ENCODE data around the gene UQCR11.
"Not testable (repeated sequence)": the region's sequence is repeated elsewhere in the genome, so short reads cannot be mapped to it uniquely, and the experiment has no call there.

Gene UQCR11

GRCh38 chr19:1605236-1606137 lies at the start of gene UQCR11:
Gene UQCR11, minus strand, starts transcription at chr19:1605462. Its CDS starts 53 bp downstream, at chr19:1605409.
- peak; percentile 97 for DNase-seq

GRCh38 chr19:1654178-1654792 lies 49.0 kb upstream of the UQCR11 start:
- DNase-seq = no peak

GRCh38 chr19:1653300-1653628 lies 48.0 kb upstream of the UQCR11 start:
- no peak for DNase-seq

DNA sequence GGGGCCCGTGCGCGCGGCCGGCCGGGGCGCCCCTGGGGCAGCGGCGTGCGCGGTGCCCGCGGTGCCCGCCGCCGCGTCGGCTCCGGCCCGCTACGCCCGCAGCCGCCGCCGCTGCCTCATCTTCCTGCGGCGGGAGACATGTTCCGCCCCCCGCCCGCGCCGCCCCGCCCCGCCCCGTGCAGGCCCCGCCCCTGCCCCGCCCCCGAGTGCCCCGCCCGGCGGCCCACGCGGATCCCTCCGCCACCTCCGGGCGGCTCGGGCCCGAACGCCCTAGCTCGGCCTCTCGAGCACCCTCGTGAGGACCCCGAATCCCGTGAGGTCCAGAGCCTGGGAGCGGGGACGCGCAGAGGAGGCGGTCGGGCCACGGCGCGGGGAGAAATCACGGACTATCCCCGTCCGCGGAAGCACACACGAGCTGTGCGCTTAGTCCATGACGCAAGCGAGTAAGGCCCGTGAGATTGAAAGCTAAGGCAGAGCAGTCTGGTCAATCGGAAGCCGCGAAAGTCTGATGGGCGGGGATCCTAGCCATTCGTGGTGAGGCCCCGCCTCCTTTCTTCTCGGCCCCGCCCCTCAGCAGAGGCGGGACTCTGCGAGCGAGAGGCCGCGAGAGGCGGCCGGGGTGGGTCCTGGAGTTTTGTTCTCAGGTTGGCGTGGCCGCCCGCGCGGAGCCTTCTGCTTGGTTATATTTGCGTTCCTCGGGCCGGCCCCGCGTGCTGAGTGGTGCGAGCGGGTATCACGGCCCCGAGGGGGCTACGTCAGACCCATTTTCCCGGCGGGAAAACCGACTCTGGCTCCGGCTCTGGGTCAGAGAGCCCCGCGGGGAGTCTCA lies 47.4 kb upstream of the UQCR11 start, which contains the start of gene TCF3:
TCF3 (minus strand) TSS at position 145 of the 829 bp plus-strand sequence. CDS start 2,367 bp downstream, outside the sequence.
- DNase-seq = peak; percentile 99

- peak; percentile 81 for DNase-seq
These were observed 46.5 kb upstream of the UQCR11 start for GRCh38 chr19:1651568-1652291.

DNA sequence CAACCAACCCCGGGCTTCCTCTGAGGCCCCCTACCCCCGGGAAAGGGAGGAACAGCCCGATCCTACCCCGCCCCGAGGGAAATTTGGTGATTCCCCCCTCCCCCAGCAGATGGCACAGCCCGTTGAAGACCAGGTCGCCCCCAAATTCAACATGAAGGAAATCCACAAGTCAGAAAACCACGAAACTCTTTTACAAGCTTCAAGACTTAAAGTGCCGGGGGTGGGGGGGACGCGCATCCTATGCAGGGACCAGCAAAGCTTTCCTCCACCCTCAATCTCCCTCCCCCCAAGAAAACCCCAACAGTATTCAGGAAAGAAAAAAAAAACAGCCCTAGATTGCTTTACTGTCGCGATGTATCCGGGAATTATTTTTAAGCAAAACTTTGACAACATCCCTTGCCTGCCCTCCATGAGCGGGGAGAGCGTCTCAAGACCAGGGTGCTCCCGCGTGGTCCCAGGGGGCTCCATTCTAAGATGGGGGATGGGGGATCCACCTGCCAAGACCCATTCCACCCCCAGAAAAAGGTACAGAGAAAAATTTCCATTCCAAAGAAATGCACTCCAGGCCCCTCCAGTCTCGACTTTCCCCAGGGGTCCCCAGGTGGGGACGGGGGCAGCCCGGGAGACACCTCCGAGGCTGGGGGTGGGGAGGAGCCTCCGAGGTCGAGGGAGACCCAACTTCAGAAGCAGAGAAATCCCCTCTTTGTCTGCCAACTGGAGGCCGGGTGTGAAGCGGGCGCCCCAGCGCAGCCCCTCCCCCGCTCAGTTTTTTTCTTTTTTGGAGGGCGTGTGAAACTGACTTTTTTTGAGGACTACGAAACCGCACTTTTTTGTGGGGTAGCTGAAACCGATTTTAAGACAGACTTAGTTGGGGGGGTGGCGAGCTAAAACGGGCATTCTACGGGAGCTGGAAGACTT lies 45.6 kb upstream of the UQCR11 start:
- peak; percentile 86 for DNase-seq

DNA sequence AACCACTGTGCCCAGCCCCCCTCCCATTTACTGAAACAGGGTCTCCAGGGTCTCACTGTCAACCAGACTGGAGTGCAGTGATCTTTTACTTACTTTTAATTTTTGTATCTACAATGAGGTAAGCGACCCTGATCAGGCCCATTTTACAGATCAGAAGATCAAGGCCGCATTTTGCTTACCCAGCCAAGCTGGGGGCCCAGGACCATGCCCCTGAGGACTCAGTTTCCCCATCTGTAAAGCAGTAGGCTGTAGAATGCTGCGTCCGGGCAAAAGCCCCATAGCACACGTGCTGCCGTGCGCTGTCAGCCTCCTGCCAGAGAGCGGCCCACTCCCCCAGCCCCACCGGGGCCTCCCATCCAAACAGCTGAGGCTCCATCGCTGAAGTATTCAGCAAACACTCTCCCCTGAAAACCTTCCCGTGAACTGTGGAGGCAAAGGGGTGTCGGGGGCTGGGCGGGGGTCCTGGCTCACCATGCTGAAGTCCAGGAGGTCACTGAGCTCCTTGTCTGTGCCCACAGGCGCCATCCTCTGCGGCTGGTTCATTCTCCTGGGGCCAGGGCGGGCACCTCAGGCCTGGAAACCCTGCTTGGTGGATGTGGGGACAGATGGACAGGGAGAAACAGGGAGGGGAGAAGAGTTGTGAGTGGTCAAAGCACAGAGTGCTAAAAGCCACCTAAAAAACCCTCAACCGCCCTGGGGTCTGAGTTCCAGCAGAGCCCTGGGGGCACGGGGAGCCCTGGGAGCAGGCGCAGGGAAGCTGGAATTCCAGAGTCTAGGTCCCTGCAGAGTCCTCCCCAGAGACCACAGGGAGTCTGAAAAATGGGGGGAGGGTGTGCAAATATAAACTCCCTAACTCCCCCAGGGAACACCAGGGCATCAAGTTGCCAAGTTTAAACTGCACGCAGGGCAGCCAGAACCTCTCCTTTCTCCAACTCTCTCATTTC lies 44.7 kb upstream of the UQCR11 start:
- DNase-seq = no peak

DNA sequence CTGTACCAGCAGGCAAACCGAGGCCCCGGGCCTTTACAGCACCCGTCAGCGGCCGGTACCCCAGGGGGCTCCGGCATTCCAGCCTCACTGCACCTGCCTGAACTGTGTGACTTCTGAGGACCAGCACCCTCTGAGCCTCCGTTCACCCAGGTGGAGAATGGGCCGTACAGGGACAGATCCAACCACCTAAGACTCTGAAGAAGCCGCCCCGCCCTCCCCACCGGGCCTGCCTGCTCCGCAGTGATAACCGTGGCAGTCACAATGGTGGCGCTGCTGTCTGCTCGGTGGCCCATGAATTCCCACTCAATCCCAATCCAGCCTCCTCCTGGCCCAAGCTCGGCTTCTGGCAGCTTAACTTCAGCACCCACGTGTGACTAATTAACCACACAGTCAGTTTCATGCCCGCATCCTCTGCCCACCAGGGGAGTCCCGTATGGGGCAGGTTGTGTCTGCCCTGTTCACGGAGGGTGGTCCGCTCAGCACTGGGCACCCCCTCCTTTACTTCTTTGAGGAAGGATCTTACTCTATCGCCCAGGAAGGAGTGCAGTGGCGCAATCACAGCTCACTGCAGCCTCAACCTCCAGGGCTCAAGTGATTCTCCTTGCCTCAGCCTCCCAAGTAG lies 43.8 kb upstream of the UQCR11 start:
- no peak for DNase-seq

GRCh38 chr19:1648459-1648849 lies 43.2 kb upstream of the UQCR11 start:
- DNase-seq = no peak

DNA sequence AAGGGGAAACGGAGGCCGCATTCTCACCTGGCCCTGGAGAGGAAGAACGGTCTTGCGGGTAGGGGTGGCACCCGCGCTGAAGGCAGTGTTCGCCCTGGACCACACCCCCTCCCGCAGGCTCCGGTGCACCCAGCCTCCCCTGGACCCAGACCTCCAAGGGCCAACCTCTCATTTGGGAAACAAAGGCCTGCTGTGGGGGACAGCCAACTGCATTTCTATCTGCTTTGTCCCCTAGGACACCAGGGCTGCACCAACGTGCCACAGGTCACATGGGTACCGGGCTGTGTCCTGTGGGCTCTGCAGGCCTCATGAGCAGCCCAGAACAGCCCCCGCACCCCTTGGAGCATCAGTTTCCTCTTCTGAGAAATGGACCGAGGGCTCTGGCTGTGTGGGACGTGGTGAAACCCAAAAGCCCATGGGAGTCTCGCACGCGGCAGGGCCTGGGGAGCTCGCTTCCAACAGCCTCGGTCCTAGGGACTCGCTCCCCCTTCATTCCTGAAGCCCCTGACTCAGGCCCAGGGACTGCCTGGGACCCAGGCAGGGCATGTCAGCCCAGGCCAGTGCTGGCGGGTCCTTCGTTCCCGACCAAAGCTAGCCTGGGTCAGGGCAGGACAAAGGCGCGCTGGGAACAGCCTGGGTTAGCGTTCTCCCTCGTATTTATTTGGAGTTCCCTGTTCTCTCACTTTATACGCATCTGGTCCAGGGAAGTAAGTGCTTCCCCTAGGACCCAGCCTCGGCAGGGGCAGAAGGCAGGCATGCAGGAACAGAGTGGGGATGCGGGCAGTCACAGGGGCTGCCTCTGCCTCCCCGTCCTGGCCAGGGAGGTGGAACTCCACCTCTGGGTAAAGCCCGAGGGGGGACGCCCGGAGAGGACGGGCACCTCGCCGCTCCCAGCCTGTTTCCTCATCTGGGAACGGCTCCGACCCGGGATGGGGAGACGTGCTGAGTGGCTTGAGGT lies 42.5 kb upstream of the UQCR11 start:
- no peak for DNase-seq

DNA sequence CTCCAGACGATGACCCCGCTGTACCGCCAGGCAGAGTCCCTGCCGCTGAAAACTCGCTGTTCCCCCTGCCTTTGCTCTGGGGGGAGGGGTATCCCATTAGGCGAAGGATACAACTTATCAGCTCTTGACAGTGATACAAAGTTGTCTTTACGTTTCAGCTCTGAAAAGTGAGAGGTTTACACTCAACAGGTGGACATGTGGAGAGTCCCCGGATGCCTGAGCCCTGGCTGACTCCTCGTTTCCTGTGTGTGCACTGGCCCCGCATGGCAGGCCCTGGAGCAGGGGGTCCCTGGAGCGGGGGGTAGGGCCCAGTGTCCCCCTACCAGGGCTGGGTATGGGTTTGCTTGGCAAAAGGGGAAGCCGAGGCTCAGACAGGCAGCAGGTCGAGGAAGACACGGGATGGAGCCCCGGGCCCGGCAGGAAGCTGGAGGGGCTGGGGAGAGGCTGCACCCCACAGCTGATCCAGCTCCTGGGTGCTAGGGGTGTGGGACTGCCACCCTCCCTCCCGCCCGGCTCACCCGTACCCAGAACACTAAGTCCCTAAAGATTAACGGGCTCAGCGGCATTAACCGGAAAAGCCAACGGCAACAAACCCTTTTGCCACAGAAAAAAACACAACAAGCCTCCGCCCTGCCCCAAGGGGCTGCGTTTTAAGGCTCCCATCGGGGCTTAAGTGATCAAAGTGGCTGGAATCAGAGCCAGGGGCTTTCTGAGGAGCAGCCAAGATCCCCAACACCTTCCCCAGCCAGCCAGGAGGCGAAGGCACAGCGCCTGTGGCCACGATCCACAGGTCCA lies 41.6 kb upstream of the UQCR11 start:
- DNase-seq = no peak

GRCh38 chr19:1646149-1646548 lies 40.9 kb upstream of the UQCR11 start:
- no peak for DNase-seq

- DNase-seq = no peak
These were observed 40.0 kb upstream of the UQCR11 start for GRCh38 chr19:1645299-1645698.

DNA sequence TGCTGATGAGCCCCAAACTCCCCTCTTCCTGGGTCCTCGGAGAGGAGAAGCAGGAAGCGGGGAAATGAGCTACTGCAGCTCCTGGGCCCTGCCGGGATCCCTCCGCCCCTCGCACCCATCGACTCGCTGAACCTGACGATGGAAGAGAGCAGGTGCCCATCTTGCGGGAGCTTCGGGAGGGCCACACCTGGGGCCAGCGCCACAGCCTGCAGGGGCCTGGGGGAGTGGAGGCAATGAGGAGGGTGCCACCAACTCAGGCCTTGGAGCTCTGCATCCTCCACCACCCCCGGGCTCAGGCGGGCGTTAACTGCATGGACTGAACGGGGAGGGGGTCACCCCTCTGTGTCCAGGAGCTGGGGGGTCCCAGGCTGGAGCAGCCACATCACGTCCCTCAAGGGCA lies 38.8 kb upstream of the UQCR11 start:
- no peak for DNase-seq

- DNase-seq = not testable (repeated sequence)
These were observed 35.7 kb upstream of the UQCR11 start for GRCh38 chr19:1640893-1641448.

GRCh38 chr19:1636325-1637236 lies 31.3 kb upstream of the UQCR11 start:
- no peak for DNase-seq

DNA sequence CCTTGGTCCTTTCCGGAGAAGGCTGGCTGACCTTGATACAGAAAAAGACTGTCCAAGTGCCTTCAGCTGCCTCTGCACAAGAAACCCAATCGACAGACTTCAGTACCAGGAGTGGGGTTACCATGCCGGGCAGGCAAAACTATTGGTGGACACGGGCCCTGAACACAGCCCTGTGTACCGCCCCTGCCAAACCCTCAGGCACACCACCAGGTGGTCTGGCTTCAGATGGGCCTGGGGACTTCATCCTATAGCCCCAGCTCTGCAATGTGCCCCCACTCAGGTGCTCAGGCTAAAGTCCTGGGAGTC lies 29.6 kb upstream of the UQCR11 start:
- no peak for DNase-seq

All from activated effector memory CD4-positive, alpha-beta T cell treated with anti-CD3 and anti-CD28 coated beads, Interleukin-2, amount 50 U/mL, for 16 hours (primary cell).